Fibroblast of lung (primary cell): ENCODE results near the gene FSTL4. TPM values are rescaled to one million over a fixed set of nuclear protein-coding genes. Genes with fewer than 3 reads are reported as not detected.

Experiments used
- DNase-seq, 2 donors: peaks; one replicate each; pipeline versions ENCODE4 v3.0.0 to v3.0.0-alpha.2; 2010; ENCODE audit warnings: low read depth in 2 of 2
- H2AFZ ChIP-seq: 2 replicates; pipeline ENCODE4 v1.5.1; 2012; ENCODE audit warnings: low read length, control low read depth, inconsistent platforms
- H3K27ac ChIP-seq: 2 replicates; pipeline ENCODE4 v1.5.1; 2011; ENCODE audit warnings: low read length, control low read depth; ENCODE audit not compliant: insufficient read depth
- H3K27me3 ChIP-seq: 2 replicates; pipeline ENCODE4 v1.5.1; 2011; ENCODE audit warnings: mild to moderate bottlenecking, low read length; ENCODE audit not compliant: control insufficient read depth, insufficient read depth
- H3K36me3 ChIP-seq: 2 replicates; pipeline ENCODE4 v1.5.1; 2011; ENCODE audit warnings: low read length; ENCODE audit not compliant: control insufficient read depth, insufficient read depth
- H3K4me1 ChIP-seq: 2 replicates; pipeline ENCODE4 v1.5.1; 2011; ENCODE audit warnings: low read length; ENCODE audit not compliant: control insufficient read depth, insufficient read depth; ENCODE audit errors: extremely low read depth
- H3K4me2 ChIP-seq: 2 replicates; pipeline ENCODE4 v1.5.1; 2011; ENCODE audit warnings: low read length, control low read depth; ENCODE audit not compliant: insufficient read depth; ENCODE audit errors: extremely low read depth
- H3K4me3 ChIP-seq, 4 experiments: fragments of 200-600 bp in 1 of 4; sonication (generic) in 1 of 4; replicated peaks in 1 of 4; 2 replicates each; pipeline ENCODE4 v1.5.1; 2011 to 2016; ENCODE audit warnings: low read length in 4 of 4, low read depth in 3 of 4, mild to moderate bottlenecking in 3 of 4, control low read depth in 2 of 4, inconsistent platforms in 1 of 4, mixed read lengths in 1 of 4; ENCODE audit not compliant: insufficient read depth in 1 of 4; ENCODE audit errors: control extremely low read depth in 1 of 4
- H3K79me2 ChIP-seq: 2 replicates; pipeline ENCODE4 v1.5.1; 2012; ENCODE audit warnings: mild to moderate bottlenecking, low read length, inconsistent platforms; ENCODE audit not compliant: control insufficient read depth, insufficient read depth
- H3K9ac ChIP-seq: 2 replicates; pipeline ENCODE4 v1.5.1; 2011; ENCODE audit warnings: mild to moderate bottlenecking, low read length, control low read depth; ENCODE audit not compliant: insufficient read depth
- H3K9me3 ChIP-seq: 2 replicates; pipeline ENCODE4 v1.5.1; 2012; ENCODE audit warnings: low read depth, low read length; ENCODE audit not compliant: control insufficient read depth, insufficient read depth
- H4K20me1 ChIP-seq: 2 replicates; pipeline ENCODE4 v1.5.1; 2011; ENCODE audit warnings: low read length; ENCODE audit not compliant: control insufficient read depth, insufficient read depth; ENCODE audit errors: extremely low read depth
- EZH2 ChIP-seq: IDR thresholded peaks from 2 replicates; pipeline ENCODE4 v1.5.1; 2012; ENCODE audit warnings: low read length, control low read depth, mild to moderate bottlenecking; ENCODE audit errors: missing control alignments
- polyA plus RNA-seq, 2 donors: library from polyadenylated mRNA; depleted of rRNA in 1 of 2; stranded (reverse) in 1 of 2; unstranded in 1 of 2; fragments of >200 nt; gene quantifications; 2 replicates each; pipeline ENCODE4 v1.2.1, GENCODE V29; 2011 to 2012; ENCODE audit warnings: missing spikeins in 1 of 2
- total RNA-seq: library from RNA; depleted of rRNA; stranded (reverse); fragments of >200 nt; gene quantifications from 2 replicates; pipeline ENCODE4 v1.2.1, GENCODE V29; 2014
- TF ChIP-seq, protein P1 (sequence below), 2 donors: IDR thresholded peaks in 1 of 2; conservative IDR thresholded peaks in 1 of 2; 1 replicate in 1 of 2; 2 replicates in 1 of 2; pipeline ENCODE4 v1.5.1; 2011 to 2012; ENCODE audit warnings: low read length in 2 of 2, control low read depth in 1 of 2, inconsistent platforms in 1 of 2, low read depth in 1 of 2, mild to moderate bottlenecking in 1 of 2

The FSTL4 gene
- total and polyA plus RNA-seq, 2 donors (not counting 1 experiment from before 2014, with no cell fraction given) = 0.17 to 0.33 TPM

DNA sequence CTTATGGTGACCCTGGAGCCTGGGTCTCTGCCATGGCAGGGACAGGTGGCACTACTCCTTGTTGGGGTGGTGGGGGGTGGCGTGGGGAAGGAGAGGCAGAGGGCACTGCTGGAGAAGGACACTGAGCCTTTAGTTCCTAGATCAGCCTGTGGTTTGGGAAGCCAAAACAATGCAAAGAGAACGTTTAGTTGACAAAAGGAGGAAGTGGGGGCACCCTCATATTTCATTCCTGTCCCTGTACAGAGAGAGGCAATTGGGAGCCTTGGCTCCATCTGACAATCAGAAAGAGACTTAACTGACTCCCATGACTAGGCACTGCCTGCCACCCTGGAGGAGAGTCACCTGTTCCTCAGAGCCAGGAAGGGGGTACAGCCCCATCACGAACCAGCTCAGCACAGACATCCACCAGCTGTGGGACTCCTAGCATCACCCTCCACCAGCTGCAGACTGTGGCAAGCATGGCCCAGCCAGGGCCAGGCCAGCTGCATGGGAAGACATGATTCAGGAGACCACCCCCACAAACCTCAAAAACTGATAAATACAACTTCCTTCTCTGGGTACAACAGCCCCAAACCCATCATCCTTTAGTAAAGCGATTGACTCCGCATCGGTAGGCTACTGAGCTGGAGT is 303.1 kb downstream of the FSTL4 start:
- no peaks in the 10 kb centered on the region for H4K20me1 ChIP-seq
- no peaks in the 10 kb centered on the region for H3K27me3 ChIP-seq
- TF ChIP-seq, protein P1, sequence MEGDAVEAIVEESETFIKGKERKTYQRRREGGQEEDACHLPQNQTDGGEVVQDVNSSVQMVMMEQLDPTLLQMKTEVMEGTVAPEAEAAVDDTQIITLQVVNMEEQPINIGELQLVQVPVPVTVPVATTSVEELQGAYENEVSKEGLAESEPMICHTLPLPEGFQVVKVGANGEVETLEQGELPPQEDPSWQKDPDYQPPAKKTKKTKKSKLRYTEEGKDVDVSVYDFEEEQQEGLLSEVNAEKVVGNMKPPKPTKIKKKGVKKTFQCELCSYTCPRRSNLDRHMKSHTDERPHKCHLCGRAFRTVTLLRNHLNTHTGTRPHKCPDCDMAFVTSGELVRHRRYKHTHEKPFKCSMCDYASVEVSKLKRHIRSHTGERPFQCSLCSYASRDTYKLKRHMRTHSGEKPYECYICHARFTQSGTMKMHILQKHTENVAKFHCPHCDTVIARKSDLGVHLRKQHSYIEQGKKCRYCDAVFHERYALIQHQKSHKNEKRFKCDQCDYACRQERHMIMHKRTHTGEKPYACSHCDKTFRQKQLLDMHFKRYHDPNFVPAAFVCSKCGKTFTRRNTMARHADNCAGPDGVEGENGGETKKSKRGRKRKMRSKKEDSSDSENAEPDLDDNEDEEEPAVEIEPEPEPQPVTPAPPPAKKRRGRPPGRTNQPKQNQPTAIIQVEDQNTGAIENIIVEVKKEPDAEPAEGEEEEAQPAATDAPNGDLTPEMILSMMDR (conservative IDR thresholded peaks at IDR 0.05 in 1 of 2, IDR thresholded peaks at IDR 0.05 in 1 of 2; ENCODE audit: low read depth in 1 of 2, low read length in 2 of 2) = no peak
- no peak for TF ChIP-seq EZH2
- DNase-seq = no peak
- no peak overlapping the region for H3K9ac ChIP-seq
- no peak overlapping the region for H3K4me2 ChIP-seq
- H2AFZ ChIP-seq = no peak overlapping the region
- no peaks in the 10 kb centered on the region for H3K4me1 ChIP-seq
- no peak overlapping the region for H3K4me3 ChIP-seq
- H3K27ac ChIP-seq = no peak overlapping the region
- H3K36me3 ChIP-seq = no peaks in the 10 kb centered on the region
- no peaks in the 10 kb centered on the region for H3K9me3 ChIP-seq
- H3K79me2 ChIP-seq = no peaks in the 10 kb centered on the region

DNA sequence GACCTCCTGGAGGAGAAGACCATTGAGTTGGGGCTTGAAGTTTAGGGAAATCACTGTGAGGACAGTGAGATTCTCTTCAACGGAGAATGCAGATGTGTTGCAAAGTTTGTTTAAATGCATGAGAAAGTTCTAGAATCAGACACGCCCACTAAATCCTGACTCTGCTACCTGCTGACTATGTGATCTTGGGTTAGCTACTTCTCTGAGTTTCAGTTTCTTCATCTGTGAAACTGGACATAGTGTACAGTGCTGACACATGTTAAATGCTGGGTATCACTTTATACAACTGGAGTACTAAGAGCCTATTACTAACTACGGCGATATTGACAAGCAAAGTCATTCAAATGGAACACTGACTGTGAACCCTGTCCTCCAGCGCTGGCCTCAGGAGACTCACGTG is 305.1 kb downstream of the FSTL4 start:
- Histone ChIP-seq H3K4me3 (no peak overlapping the region), H3K36me3 (no peaks in the 10 kb centered on the region), H3K79me2 (no peaks in the 10 kb centered on the region), H3K4me1 (no peaks in the 10 kb centered on the region), H3K4me2 (no peak overlapping the region), H3K27ac (no peak overlapping the region), H2AFZ (no peak overlapping the region), H3K27me3 (peaks cover 2% of the 10 kb centered on the region), H3K9ac (no peak overlapping the region), H3K9me3 (no peaks in the 10 kb centered on the region), H4K20me1 (no peaks in the 10 kb centered on the region)
- TF ChIP-seq, protein P1 (conservative IDR thresholded peaks at IDR 0.05 in 1 of 2, IDR thresholded peaks at IDR 0.05 in 1 of 2; ENCODE audit: low read depth in 1 of 2, low read length in 2 of 2) = no peak
- TF ChIP-seq EZH2 = no peak
- no peak for DNase-seq

DNA sequence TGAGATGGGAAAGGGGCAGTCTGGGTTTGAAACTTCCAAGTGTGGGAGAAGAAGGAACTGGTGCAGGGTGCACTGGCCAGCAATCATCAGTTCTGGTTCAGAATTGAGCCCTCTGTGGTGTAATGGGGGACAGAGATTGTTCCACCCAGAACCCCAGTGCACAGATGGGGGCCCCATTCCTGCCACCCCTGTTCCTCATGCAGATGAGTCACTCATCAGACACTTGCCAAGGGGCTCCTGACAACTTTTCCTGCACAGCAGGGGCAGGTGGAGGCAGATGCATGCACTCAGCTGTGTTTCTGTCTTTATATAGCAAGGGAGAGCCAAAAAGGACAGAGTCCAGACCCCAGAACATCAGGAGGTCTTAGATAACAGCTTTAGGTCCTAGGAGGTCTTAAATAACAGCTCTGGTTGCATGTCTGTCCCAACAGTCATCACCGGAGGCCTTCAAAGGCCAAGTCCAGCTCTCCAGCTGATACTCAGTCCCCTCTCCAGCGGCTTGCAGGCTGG is 307.6 kb downstream of the FSTL4 start:
- Histone ChIP-seq H3K4me3 (no peak overlapping the region), H3K4me2 (no peak overlapping the region), H3K4me1 (no peaks in the 10 kb centered on the region), H3K79me2 (no peaks in the 10 kb centered on the region), H2AFZ (no peak overlapping the region), H4K20me1 (no peaks in the 10 kb centered on the region), H3K36me3 (no peaks in the 10 kb centered on the region), H3K27ac (no peak overlapping the region), H3K9ac (no peak overlapping the region), H3K9me3 (no peaks in the 10 kb centered on the region), H3K27me3 (peaks cover 2% of the 10 kb centered on the region)
- no peak for DNase-seq
- TF ChIP-seq, protein P1 (conservative IDR thresholded peaks at IDR 0.05 in 1 of 2, IDR thresholded peaks at IDR 0.05 in 1 of 2; ENCODE audit: low read depth in 1 of 2, low read length in 2 of 2) = no peak
- TF ChIP-seq EZH2 = no peak
